Measurements from ENCODE around the gene SORCS2. TPM values are rescaled to one million over a fixed set of nuclear protein-coding genes. Genes with fewer than 3 reads are reported as not detected.

SORCS2 gene
- total RNA-seq, 6 donors from 2014 or later, result 2.2 to 28.3 (median 7.2) TPM

GRCh38 chr4:7427361-7427760 is 235.0 kb downstream of the SORCS2 start:
- H3K9me3 ChIP-seq, result no peaks in the 10 kb centered on the region
- 59 to 60% methylated on average over 9 to 10 of the region's 10 CpGs for WGBS, 2 donors
- H3K36me3 ChIP-seq, result no peaks in the 10 kb centered on the region
- TF ChIP-seq, protein P1, sequence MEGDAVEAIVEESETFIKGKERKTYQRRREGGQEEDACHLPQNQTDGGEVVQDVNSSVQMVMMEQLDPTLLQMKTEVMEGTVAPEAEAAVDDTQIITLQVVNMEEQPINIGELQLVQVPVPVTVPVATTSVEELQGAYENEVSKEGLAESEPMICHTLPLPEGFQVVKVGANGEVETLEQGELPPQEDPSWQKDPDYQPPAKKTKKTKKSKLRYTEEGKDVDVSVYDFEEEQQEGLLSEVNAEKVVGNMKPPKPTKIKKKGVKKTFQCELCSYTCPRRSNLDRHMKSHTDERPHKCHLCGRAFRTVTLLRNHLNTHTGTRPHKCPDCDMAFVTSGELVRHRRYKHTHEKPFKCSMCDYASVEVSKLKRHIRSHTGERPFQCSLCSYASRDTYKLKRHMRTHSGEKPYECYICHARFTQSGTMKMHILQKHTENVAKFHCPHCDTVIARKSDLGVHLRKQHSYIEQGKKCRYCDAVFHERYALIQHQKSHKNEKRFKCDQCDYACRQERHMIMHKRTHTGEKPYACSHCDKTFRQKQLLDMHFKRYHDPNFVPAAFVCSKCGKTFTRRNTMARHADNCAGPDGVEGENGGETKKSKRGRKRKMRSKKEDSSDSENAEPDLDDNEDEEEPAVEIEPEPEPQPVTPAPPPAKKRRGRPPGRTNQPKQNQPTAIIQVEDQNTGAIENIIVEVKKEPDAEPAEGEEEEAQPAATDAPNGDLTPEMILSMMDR (IDR thresholded peaks at IDR 0.05), result no peak
- TF ChIP-seq EP300 (IDR thresholded peaks at IDR 0.05) (no peak), POLR2A (IDR thresholded peaks at IDR 0.05) (no peak), POLR2AphosphoS5 (IDR thresholded peaks at IDR 0.05) (no peak)
- no peaks in the 10 kb centered on the region for H3K27me3 ChIP-seq
- ATAC-seq (ENCODE audit: low FRiP score in 2 of 2), result no peak
- H3K4me1 ChIP-seq, result peaks cover 0 to 3% (median 0%) of the 10 kb centered on the region in 4 donors
- DNase-seq, result peak in 1 of 2 donors; percentile 17
- no peak overlapping the region for H3K4me3 ChIP-seq
- H3K27ac ChIP-seq, result no peak overlapping the region

DNA sequence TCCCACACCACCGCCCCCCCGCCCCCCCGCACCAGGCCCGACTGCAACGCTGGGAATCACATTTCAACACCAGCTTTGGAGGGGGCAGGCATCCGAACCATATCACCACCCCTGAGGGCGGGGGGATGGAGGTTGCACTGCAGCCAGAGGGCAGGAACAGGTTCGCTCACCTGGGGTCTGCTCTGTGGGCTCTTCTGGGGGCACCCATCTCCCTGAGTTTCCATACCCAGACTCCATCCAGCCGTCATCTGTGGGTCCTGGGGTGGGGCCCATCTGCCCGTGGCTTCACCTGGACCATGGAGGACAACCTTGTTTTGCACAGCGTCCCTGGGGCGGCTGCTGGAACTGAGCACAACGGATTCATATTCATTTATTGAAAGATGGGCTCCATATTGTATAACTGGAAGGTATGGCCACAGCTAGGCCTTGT is 235.5 kb downstream of the SORCS2 start:
- no peak for TF ChIP-seq EP300 (IDR thresholded peaks at IDR 0.05)
- TF ChIP-seq, protein P1 (IDR thresholded peaks at IDR 0.05), result no peak
- TF ChIP-seq POLR2AphosphoS5 (IDR thresholded peaks at IDR 0.05), result no peak
- TF ChIP-seq POLR2A (IDR thresholded peaks at IDR 0.05), result no peak
- Histone ChIP-seq H3K4me1 (peaks cover 0 to 3% (median 0%) of the 10 kb centered on the region in 4 donors), H3K27me3 (no peaks in the 10 kb centered on the region), H3K36me3 (no peaks in the 10 kb centered on the region), H3K4me3 (no peak overlapping the region), H3K27ac (no peak overlapping the region), H3K9me3 (no peaks in the 10 kb centered on the region)
- WGBS, 2 donors, result 87 to 93% methylated on average over 5 to 6 of the region's 13 CpGs
- ATAC-seq (ENCODE audit: low FRiP score in 2 of 2) (no peak), DNase-seq (peak in 1 of 2 donors; percentile 12)

DNA sequence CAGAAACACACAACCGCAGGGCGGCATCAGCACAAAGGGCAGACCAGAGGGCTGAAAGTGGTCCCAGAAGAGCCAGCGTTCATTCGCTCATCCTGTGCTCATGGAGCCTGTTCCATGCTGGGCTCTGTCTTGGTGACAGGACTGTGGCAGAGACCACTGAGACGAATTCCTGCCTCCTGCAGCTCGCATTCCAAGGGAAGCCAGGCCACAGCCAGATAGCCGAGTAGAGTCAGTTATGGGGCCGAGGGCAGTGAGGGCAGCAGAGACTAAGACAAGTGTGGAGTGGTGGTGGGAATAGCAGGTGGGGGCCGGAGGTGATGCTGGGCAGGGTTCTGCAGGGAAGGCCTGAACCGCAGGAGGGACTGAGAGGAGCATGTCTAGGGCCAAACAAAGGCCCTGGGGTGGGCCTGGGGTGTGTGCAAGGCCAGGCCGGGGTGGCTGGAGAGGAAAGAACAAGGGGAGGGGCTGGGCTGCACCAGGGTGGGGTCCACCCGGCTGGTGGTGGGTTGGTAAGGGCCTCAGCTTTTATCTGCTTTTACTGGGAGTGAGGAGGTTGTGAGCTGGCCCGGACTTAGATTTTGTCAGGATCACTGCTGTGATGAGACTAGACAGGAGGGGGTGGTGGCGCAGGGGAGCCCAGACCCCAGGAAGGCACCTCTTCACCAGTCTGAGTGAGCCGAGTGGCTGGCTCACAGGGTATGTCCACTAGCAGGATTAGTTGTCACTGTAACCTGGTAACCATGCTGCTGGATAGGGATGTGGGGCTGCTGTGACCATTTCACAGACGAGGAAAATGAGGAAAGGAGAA is 236.1 kb downstream of the SORCS2 start:
- Histone ChIP-seq H3K36me3 (no peaks in the 10 kb centered on the region), H3K27me3 (no peaks in the 10 kb centered on the region), H3K9me3 (no peaks in the 10 kb centered on the region), H3K4me3 (no peak overlapping the region), H3K4me1 (peaks cover 0 to 3% (median 0%) of the 10 kb centered on the region in 4 donors), H3K27ac (no peak overlapping the region)
- WGBS, 2 donors, result 70 to 78% methylated on average over 15 to 16 of the region's 16 CpGs
- DNase-seq (peak in 1 of 2 donors; percentile 19), ATAC-seq (ENCODE audit: low FRiP score in 2 of 2) (no peak)
- TF ChIP-seq POLR2A (IDR thresholded peaks at IDR 0.05) (no peak), EP300 (IDR thresholded peaks at IDR 0.05) (no peak), POLR2AphosphoS5 (IDR thresholded peaks at IDR 0.05) (no peak)
- TF ChIP-seq, protein P1 (IDR thresholded peaks at IDR 0.05), result no peak

GRCh38 chr4:7429069-7429416 is 236.7 kb downstream of the SORCS2 start:
- Histone ChIP-seq H3K4me3 (no peak overlapping the region), H3K27ac (no peak overlapping the region), H3K36me3 (no peaks in the 10 kb centered on the region), H3K27me3 (no peaks in the 10 kb centered on the region), H3K9me3 (no peaks in the 10 kb centered on the region), H3K4me1 (peaks cover 0 to 3% (median 0%) of the 10 kb centered on the region in 4 donors)
- peak in 1 of 2 donors; percentile 6 for DNase-seq
- no peak for ATAC-seq (ENCODE audit: low FRiP score in 2 of 2)
- TF ChIP-seq, protein P1 (IDR thresholded peaks at IDR 0.05), result no peak
- no peak for TF ChIP-seq POLR2AphosphoS5 (IDR thresholded peaks at IDR 0.05)
- no peak for TF ChIP-seq EP300 (IDR thresholded peaks at IDR 0.05)
- no peak for TF ChIP-seq POLR2A (IDR thresholded peaks at IDR 0.05)
- 78 to 89% methylated on average over 6 to 9 of the region's 9 CpGs for WGBS, 2 donors
